ENCODE data around the gene PPP2R3A.
"Not testable (repeated sequence)": the region's sequence is repeated elsewhere in the genome, so short reads cannot be mapped to it uniquely, and the experiment has no call there.

Gene PPP2R3A

DNA sequence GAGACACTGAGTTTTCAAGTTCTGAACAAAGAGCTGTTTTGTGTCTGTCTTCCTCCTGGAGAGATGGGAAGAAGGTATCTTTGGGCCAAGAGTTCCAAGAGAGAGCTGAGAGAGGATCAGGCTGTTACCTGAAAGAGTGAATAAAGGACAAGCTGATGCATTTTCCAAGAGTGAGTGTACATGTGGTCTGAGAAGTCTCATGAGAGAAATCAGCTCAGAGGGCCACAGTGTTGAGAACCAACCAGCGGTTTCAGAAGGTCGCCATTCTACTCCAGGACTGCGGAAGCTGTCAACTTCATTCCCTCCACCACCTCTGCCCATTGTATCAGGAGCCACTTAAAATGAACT, 42.7 kb upstream of the PPP2R3A start:
- no peak overlapping the region for H3K4me3 ChIP-seq (ENCODE audit: low read depth, low read length)
- TF ChIP-seq, protein P1, sequence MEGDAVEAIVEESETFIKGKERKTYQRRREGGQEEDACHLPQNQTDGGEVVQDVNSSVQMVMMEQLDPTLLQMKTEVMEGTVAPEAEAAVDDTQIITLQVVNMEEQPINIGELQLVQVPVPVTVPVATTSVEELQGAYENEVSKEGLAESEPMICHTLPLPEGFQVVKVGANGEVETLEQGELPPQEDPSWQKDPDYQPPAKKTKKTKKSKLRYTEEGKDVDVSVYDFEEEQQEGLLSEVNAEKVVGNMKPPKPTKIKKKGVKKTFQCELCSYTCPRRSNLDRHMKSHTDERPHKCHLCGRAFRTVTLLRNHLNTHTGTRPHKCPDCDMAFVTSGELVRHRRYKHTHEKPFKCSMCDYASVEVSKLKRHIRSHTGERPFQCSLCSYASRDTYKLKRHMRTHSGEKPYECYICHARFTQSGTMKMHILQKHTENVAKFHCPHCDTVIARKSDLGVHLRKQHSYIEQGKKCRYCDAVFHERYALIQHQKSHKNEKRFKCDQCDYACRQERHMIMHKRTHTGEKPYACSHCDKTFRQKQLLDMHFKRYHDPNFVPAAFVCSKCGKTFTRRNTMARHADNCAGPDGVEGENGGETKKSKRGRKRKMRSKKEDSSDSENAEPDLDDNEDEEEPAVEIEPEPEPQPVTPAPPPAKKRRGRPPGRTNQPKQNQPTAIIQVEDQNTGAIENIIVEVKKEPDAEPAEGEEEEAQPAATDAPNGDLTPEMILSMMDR (IDR thresholded peaks at IDR 0.05; ENCODE audit: low read depth, low read length, missing control alignments): no peak
- DNase-seq (ENCODE audit: low read depth): no peak

DNA sequence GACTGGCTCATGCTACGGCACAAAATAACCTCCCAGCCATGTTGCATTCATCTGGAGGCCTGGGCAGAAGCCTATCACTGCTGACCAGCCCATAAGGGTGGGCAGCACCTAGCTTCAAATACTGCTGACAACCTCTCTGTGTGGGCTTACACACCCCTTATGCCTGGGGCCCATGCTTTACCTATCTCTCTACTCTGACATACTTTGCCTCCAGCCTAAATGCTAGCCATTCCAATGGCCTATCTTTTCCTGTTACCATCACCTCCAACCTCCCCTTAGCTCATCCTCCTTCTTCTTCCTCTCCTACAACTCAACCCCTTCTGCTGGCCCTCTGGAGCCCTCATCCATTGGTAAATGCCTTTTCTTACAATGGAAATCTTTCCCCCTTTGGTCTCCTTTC, 41.0 kb upstream of the PPP2R3A start:
- H3K4me3 ChIP-seq (ENCODE audit: low read depth, low read length): no peak overlapping the region
- DNase-seq (ENCODE audit: low read depth): no peak
- TF ChIP-seq, protein P1 (IDR thresholded peaks at IDR 0.05; ENCODE audit: low read depth, low read length, missing control alignments): no peak

DNA sequence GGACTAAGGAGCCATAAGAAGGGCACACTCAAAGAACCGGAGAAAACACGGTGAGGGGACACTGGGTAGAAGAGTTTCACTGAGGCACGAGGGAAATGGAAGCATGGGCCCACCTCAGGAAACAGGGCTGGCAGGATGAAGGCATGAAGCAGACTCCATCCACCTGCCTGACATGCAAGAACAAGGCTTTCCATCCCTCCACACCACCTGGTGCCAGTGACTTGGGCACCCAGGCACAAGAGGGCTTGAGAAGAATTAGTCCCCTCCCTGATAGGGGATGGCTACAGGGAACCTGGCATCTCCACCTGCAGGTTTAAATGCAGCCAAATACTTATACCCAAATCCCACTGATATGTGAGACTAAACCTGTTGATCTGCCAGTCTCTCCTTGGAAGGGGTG, 38.9 kb upstream of the PPP2R3A start:
- DNase-seq (ENCODE audit: low read depth): no peak
- no peak overlapping the region for H3K4me3 ChIP-seq (ENCODE audit: low read depth, low read length)
- TF ChIP-seq, protein P1 (IDR thresholded peaks at IDR 0.05; ENCODE audit: low read depth, low read length, missing control alignments): no peak

DNA sequence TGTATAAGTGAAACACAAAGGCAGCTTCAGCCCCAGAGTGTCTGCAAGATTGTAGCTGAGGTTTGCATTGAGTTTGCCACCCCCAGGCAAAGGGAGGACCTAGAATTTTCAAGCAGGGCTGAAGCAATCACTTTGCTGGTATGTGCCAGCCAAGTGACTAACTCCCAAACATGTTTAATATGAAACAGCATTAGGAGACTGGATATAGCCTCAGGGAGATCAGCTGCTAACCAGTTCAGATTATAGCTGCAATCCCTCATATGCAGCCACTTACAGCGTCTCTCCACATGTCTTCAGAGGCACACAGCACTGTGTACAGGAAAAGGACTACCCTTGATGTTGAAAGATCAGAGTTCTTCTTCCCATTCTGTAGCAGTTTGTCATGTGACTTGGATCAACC, 38.4 kb upstream of the PPP2R3A start:
- no peak for DNase-seq (ENCODE audit: low read depth)
- no peak overlapping the region for H3K4me3 ChIP-seq (ENCODE audit: low read depth, low read length)
- TF ChIP-seq, protein P1 (IDR thresholded peaks at IDR 0.05; ENCODE audit: low read depth, low read length, missing control alignments): no peak

DNA sequence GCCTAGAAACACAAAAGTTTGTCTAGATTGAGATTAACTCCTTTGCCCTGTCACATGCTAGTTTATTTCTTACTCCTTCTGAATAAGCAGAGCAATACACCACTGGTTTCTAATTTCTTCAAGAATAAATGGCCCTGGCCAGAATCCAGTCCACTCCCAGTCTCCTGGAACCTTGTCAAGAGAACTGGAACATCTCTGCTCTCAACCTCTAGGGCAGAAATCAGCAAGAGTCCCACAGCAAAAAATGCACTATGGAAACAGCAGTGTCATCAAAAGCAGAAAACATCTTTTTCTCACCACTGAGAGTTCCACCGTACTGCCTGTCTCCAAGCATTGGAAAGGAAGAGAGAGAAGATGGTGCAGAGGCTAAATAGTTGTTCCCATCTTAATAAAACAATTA, 35.9 kb upstream of the PPP2R3A start:
- no peak overlapping the region for H3K4me3 ChIP-seq (ENCODE audit: low read depth, low read length)
- DNase-seq (ENCODE audit: low read depth): no peak
- TF ChIP-seq, protein P1 (IDR thresholded peaks at IDR 0.05; ENCODE audit: low read depth, low read length, missing control alignments): no peak

DNA sequence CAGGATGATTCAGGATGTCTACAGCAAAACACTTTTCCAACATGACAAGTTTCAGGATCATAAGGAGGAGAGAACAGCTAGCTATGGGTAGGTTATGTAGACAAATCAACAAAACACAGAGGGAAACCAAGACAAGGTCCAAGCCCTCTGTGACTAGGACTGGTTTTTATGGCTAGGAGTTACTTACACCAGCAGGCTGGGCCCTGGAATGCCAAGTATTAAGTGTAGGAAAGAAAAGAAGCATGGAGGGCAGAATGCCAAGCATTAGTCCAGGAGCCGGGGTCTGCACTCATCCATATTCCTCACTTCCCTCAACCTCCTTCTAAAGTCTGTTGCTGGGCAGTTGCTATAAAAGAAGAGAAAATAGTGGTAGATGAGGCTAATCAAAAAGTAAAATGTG, 35.3 kb upstream of the PPP2R3A start:
- TF ChIP-seq, protein P1 (IDR thresholded peaks at IDR 0.05; ENCODE audit: low read depth, low read length, missing control alignments): no peak
- no peak for DNase-seq (ENCODE audit: low read depth)
- H3K4me3 ChIP-seq (ENCODE audit: low read depth, low read length): no peak overlapping the region

DNA sequence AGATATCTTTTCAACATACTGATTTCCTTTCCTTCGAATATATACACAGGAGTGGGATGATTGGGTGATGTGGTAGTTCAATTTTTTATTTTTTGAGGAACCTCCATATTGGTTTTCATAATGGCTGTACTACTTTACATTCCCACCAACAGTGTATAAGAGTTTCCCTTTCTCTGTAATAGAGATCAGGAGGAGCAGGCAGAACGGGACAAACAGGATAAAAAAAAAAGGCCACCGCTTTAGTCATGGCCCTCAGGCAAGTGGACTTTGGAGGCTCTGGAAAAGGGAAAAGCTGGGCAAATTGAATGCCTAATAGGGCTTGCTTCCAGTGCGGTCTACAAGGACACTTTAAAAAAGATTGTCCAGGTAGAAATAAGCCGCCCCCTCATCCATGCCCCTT, 30.4 kb upstream of the PPP2R3A start:
- DNase-seq (ENCODE audit: low read depth); H3K4me3 ChIP-seq (ENCODE audit: low read depth, low read length): not testable (repeated sequence)

DNA sequence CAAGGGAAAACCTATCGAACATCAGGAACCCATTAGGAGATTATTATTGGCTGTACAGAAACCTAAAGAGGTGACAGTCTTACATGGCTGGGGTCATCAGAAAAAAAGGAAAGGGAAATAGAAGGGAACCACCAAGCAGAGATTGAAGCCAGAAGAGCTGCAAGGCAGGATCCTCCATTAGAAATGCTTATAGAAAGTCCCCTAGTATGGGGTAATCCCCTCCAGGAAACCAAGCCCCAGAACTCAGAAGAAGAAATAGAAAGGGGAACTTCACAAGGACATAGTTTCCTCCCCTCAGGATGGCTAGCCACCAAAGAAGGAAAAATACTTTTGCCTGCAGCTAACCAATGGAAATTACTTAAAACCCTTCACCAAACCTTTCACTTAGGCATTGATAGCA, 27.8 kb upstream of the PPP2R3A start:
- not testable (repeated sequence) for H3K4me3 ChIP-seq (ENCODE audit: low read depth, low read length)

More for the DNA sequence above, 27.8 kb upstream of the PPP2R3A start:
- DNase-seq (ENCODE audit: low read depth): not testable (repeated sequence)
